GM12892 (cell line): Measurements from ENCODE around the gene SRGN.

ENCODE experiments used
- POLR2A ChIP-seq: IDR thresholded peaks from 2 replicates; pipeline ENCODE4 v1.6.1; 2011; ENCODE audit warnings: low read depth, low read length, control low read depth
- TAF1 ChIP-seq: IDR thresholded peaks from 2 replicates; pipeline ENCODE4 v1.6.1; 2011; ENCODE audit warnings: low read depth, mild to moderate bottlenecking, control low read depth, low read length, borderline replicate concordance

- TF ChIP-seq POLR2A (no peak), TAF1 (no peak)
Measured at GRCh38 chr10:69052736-69053135, 35.2 kb upstream of the SRGN start.
